Tibial artery (tissue), 4 donors: ENCODE measurements around the gene LSAMP.

Experiments used
- DNase-seq, 2 donors: peaks; one replicate each; pipeline ENCODE4 v3.0.0-alpha.2; 2019
- H3K27ac ChIP-seq, 2 donors: fragments of 200-600 bp; sonication (generic) in 1 of 2; 1 replicate in 1 of 2; 2 replicates in 1 of 2; pipeline ENCODE4 v1.5.1; 2018 to 2019; ENCODE audit warnings: mild to moderate bottlenecking in 1 of 2
- H3K27me3 ChIP-seq, 2 donors: fragments of 200-600 bp; sonication (generic) in 1 of 2; one replicate each; pipeline versions ENCODE4 v1.5.1 to v1.6.0; 2016 to 2019
- H3K36me3 ChIP-seq, 3 donors: fragments of 200-600 bp; sonication (generic) in 2 of 3; one replicate each; pipeline ENCODE4 v1.5.1; 2016 to 2019; ENCODE audit warnings: mild to moderate bottlenecking in 2 of 3
- H3K4me1 ChIP-seq, 4 donors: fragments of 200-600 bp; sonication (generic) in 2 of 4; 1 replicate in 3 of 4; 2 replicates in 1 of 4; pipeline ENCODE4 v1.5.1; 2016 to 2019
- H3K4me3 ChIP-seq, 2 donors: fragments of 200-600 bp; sonication (generic) in 1 of 2; 1 replicate in 1 of 2; 2 replicates in 1 of 2; pipeline ENCODE4 v1.5.1; 2018 to 2019; ENCODE audit warnings: mild to moderate bottlenecking in 2 of 2
- H3K9me3 ChIP-seq, 3 donors: fragments of 200-600 bp; sonication (generic) in 1 of 3; one replicate each; pipeline ENCODE4 v1.5.1; 2016 to 2019
- intact Hi-C: fragments of 100-400 bp; cut with DNase I; formaldehyde crosslinking; loops from one replicate; pipeline ENCODE4 v1.15.0; 2023; ENCODE audit warnings: low total_unique reads
- TF ChIP-seq, protein P1 (sequence below), 2 experiments: fragments of 200-600 bp in 1 of 2; fragments of 450-650 bp in 1 of 2; IDR thresholded peaks; one replicate each; pipeline ENCODE4 v1.5.1; 2017 to 2019; ENCODE audit warnings: antibody characterized with exemption in 2 of 2, mild to moderate bottlenecking in 1 of 2, moderate library complexity in 1 of 2

The LSAMP gene

DNA sequence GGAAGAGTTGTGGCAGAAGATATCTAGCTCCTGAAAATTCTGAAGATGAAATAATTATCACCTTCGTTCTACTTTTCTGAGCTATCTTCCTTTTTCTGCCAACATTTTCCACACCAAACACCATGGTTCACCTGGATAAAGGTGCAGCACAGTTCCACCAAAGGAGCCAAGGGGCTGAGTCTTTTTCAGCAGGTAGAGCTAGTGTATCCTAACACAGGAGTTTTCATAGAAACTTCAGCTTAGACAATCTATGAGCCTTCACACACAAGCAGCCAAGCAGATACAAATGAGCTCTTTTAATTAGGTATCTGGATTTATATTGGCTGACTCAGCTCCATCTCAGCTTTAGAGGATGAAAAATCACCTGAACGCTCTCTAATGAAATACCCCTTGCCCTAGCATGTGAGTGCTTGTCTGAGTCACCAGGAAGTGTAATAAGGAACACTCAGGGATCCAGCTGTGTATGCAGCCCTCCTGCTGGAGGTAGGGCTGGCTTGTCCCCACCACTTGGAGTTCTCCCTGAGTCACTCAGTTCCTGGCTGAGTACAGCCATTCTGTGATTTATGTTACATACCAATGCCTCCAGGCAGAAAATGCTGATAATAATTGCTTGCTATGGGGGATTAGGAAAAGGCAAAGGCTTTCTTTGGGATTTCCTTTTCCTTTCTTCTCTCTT, 385.7 kb downstream of the LSAMP start:
- intact Hi-C loops, result no loop called here
- Histone ChIP-seq H3K36me3 (no peaks in the 10 kb centered on the region), H3K4me1 (no peaks in the 10 kb centered on the region), H3K9me3 (no peaks in the 10 kb centered on the region), H3K4me3 (no peak overlapping the region), H3K27ac (no peak overlapping the region), H3K27me3 (no peaks in the 10 kb centered on the region)
- no peak for DNase-seq
- TF ChIP-seq, protein P1, sequence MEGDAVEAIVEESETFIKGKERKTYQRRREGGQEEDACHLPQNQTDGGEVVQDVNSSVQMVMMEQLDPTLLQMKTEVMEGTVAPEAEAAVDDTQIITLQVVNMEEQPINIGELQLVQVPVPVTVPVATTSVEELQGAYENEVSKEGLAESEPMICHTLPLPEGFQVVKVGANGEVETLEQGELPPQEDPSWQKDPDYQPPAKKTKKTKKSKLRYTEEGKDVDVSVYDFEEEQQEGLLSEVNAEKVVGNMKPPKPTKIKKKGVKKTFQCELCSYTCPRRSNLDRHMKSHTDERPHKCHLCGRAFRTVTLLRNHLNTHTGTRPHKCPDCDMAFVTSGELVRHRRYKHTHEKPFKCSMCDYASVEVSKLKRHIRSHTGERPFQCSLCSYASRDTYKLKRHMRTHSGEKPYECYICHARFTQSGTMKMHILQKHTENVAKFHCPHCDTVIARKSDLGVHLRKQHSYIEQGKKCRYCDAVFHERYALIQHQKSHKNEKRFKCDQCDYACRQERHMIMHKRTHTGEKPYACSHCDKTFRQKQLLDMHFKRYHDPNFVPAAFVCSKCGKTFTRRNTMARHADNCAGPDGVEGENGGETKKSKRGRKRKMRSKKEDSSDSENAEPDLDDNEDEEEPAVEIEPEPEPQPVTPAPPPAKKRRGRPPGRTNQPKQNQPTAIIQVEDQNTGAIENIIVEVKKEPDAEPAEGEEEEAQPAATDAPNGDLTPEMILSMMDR (IDR thresholded peaks at IDR 0.05), result no peak

DNA sequence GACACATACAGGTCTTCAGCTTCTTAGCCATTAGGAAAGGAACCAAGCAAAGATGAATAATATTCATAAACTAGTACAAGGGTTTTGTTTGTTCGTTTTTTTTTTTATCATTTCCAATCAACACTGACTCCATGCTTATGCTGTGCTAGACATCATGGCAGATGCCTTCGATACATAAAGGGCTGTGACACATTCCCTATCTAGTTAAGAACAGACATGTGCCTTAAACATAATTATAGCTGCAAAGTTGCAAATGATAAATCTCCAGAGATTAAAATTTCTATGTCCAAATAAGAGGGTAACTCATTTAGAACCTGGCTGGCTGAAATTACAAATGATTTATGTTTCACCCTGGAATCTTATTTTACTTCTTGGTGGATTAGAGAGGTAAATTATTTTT, 386.4 kb downstream of the LSAMP start:
- TF ChIP-seq, protein P1 (IDR thresholded peaks at IDR 0.05), result no peak
- H3K9me3 ChIP-seq, result no peaks in the 10 kb centered on the region
- H3K27ac ChIP-seq, result no peak overlapping the region
- no peaks in the 10 kb centered on the region for H3K27me3 ChIP-seq
- no peaks in the 10 kb centered on the region for H3K4me1 ChIP-seq
- intact Hi-C loops, result no loop called here
- no peak overlapping the region for H3K4me3 ChIP-seq
- no peak for DNase-seq
- no peaks in the 10 kb centered on the region for H3K36me3 ChIP-seq

DNA sequence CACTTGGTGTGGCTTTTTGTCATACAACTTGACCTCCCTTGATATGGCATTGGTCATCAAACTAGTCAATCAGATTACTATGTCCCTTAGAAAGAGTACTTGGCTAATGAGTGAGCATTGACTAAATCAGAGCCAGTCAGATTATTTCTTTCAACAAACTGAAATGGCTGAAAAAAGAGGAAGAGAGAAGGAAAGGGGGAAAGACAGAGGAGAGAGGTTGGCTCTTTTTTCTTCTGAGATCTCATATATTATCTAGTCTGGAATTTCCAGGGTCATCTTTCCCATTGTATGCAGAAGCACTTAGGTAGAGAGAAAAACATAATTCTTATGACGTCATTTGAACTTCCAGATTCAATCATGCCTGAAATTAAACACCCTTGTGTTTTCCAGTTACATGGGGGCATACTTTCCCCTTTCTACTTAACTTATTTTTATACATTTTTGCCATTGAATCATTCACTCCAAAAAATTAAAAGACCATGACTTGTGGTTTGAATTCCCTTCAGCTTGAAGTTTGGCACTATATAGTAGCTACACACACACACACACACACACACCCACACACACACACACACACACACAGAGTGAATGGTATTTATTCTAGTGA, 387.8 kb downstream of the LSAMP start:
- Histone ChIP-seq H3K4me3 (no peak overlapping the region), H3K4me1 (no peaks in the 10 kb centered on the region), H3K9me3 (no peaks in the 10 kb centered on the region), H3K36me3 (no peaks in the 10 kb centered on the region), H3K27ac (no peak overlapping the region), H3K27me3 (no peaks in the 10 kb centered on the region)
- TF ChIP-seq, protein P1 (IDR thresholded peaks at IDR 0.05), result no peak
- DNase-seq, result no peak
- intact Hi-C loops, result no loop called here

DNA sequence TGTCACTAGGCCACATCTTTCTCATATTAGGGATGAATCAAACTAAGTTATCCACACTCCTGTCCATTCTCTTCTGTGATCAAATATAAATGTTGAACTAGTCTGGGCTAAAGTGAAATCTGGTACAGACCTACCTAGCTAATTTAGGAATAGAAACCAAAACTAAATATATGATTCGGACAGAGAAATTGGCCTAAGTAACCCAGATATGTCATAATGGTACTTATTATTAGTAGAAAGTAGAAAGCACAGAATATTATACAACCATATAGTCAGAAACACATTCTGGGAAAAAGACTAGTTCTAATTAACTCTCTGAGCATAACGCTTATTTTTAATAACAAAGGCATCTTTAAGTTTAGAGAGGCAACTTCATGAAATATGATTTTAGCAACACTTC, 389.0 kb downstream of the LSAMP start:
- TF ChIP-seq, protein P1 (IDR thresholded peaks at IDR 0.05), result no peak
- H3K9me3 ChIP-seq, result no peaks in the 10 kb centered on the region

DNA sequence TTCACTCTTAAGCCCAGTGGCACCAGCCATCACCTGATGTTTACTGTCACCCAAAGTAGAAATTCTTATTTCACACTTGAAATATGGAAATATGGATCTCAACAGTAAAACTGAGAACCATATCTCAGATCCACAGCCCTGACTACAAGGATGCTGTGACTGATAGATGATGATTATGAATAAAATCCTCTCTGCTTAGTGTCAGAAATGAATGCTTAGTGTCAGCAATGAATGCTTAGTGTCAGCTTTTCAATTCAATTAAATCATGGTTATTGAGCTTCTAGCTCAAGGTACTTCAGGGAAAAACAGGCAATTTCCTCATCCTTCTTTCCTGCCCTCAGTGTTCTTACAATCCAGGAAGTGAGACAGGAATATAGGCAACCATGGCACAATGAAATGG, 392.3 kb downstream of the LSAMP start:
- no peaks in the 10 kb centered on the region for H3K36me3 ChIP-seq
- no peak overlapping the region for H3K27ac ChIP-seq
- intact Hi-C loops, result no loop called here
- no peaks in the 10 kb centered on the region for H3K4me1 ChIP-seq
- H3K9me3 ChIP-seq, result no peaks in the 10 kb centered on the region
- H3K27me3 ChIP-seq, result no peaks in the 10 kb centered on the region
- H3K4me3 ChIP-seq, result no peak overlapping the region
- TF ChIP-seq, protein P1 (IDR thresholded peaks at IDR 0.05), result no peak
- DNase-seq, result no peak

More for the DNA sequence above, 389.0 kb downstream of the LSAMP start:
- no peak overlapping the region for H3K27ac ChIP-seq
- no peaks in the 10 kb centered on the region for H3K27me3 ChIP-seq
- no peak for DNase-seq
- no peaks in the 10 kb centered on the region for H3K4me1 ChIP-seq
- intact Hi-C loops, result no loop called here
- H3K36me3 ChIP-seq, result no peaks in the 10 kb centered on the region
- H3K4me3 ChIP-seq, result no peak overlapping the region
